ENCODE results near the gene CDCA7L. TPM values are rescaled to one million over a fixed set of nuclear protein-coding genes. Genes with fewer than 3 reads are reported as not detected.

Gene CDCA7L
- total and polyA plus RNA-seq, 2 of the 13 experiments (the other 11 are each of a cell fraction or from before 2014, with no cell fraction given), result 2.7 to 4.2 TPM

DNA sequence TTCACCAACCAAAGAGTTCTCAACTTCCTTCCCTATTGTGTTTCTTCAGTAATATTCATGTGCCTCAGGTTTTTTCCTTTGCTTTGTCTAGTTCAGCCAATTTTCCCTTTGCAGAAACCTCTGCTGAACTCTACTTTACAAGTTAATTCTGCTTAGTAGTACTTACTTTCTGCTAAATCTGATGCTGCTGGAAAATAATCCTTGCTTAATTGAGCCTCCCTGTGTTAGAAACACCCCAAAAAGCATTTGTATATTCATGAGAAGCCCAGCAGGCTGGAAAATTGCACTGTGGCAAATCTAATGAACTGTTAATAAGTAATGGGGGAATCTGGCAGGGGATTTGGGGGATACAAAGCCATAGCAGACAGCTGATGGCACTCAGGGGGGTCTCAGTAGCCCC is 78.5 kb downstream of the CDCA7L start:
- H3K9me3 ChIP-seq (ENCODE audit: low read length), result no peaks in the 10 kb centered on the region

DNA sequence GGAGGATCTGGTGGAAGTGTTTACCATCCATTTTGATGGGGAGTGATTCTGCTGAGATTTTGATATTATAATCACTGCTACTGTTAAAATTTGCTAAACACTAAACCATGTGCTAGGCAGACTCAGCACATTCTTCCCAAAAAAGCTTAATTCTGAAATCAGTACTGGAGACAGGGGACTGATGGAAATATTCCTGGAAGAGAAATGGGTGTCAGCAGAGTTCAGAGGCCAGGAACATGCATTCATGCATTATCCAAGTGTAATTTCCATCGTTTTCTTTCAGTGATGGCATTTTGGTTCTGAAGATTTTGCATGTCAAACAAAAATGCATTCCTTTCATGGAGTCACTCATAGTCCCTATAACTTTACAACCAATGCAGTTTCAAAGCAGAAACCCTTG is 79.0 kb downstream of the CDCA7L start:
- no peak for ATAC-seq
- 7% methylated on average over 1 of the region's 1 CpG for WGBS (ENCODE audit: low lambda C conversion rate)
- FAIRE-seq, result no peak
- BruUV-seq (replicated peaks), result no TSS peak
- H2AFZ ChIP-seq (ENCODE audit: low read length), result no peak overlapping the region
- no peak overlapping the region for H3K4me3 ChIP-seq (replicated peaks in 1 of 3; ENCODE audit: insufficient read depth in 1 of 3, low read depth in 2 of 3, low read length in 3 of 3)
- H3K79me2 ChIP-seq (ENCODE audit: insufficient read depth, low read length), result no peaks in the 10 kb centered on the region
- no peaks in the 10 kb centered on the region for H3K9me3 ChIP-seq (ENCODE audit: low read length)
- no peak for DNase-seq (ENCODE audit: low spot score)
- no peaks in the 10 kb centered on the region for H3K4me1 ChIP-seq (ENCODE audit: insufficient read depth, low read length)
- CTCF ChIA-PET (ENCODE audit: low intra/inter-chr PET ratio, low total read pairs), result no interaction called here
- no peaks in the 10 kb centered on the region for H3K36me3 ChIP-seq (replicated peaks in 1 of 2; ENCODE audit: control insufficient read depth in 1 of 2, insufficient read depth in 2 of 2, low read length in 2 of 2)
- intact Hi-C loops (cut with micrococcal nuclease; ENCODE audit: unreplicated experiment), result no loop called here
- POLR2A ChIA-PET, result no interaction called here
- in situ Hi-C loops (cut with HindIII; ENCODE audit: extremely low pct_ligation_motif_present, low pct_unique_long_range_greater_than_20kb), result no loop called here
- no peak overlapping the region for H3K4me2 ChIP-seq (ENCODE audit: low read depth, low read length)
- no peaks in the 10 kb centered on the region for H4K20me1 ChIP-seq (ENCODE audit: insufficient read depth, low read length)
- H3K27ac ChIP-seq (ENCODE audit: extremely low read length, insufficient read depth, low read length), result no peak overlapping the region
- H3K27me3 ChIP-seq (ENCODE audit: control insufficient read depth in 1 of 2, insufficient read depth in 2 of 2, low read length in 2 of 2), result no peaks in the 10 kb centered on the region
- no peak overlapping the region for H3K9ac ChIP-seq (ENCODE audit: insufficient read depth, low read depth, low read length)
- no peak for TF ChIP-seq ZMYM3 (CRISPR knock-in tag; IDR thresholded peaks at IDR 0.05)
- no peak for TF ChIP-seq ZNF343 (CRISPR knock-in tag; IDR thresholded peaks at IDR 0.05)
- TF ChIP-seq PAXIP1 (CRISPR knock-in tag; conservative IDR thresholded peaks at IDR 0.05), result no peak
- TF ChIP-seq NCOA2 (CRISPR knock-in tag; IDR thresholded peaks at IDR 0.05), result no peak
- TF ChIP-seq GTF3A (CRISPR knock-in tag; conservative IDR thresholded peaks at IDR 0.05), result no peak
- TF ChIP-seq SMAD9 (CRISPR knock-in tag; IDR thresholded peaks at IDR 0.05), result no peak
- TF ChIP-seq ZNF547 (CRISPR knock-in tag; IDR thresholded peaks at IDR 0.05), result no peak
- no peak for TF ChIP-seq DPF2 (CRISPR knock-in tag; IDR thresholded peaks at IDR 0.05; ENCODE audit: borderline replicate concordance, low read depth)
- no peak for TF ChIP-seq MEF2D (CRISPR knock-in tag; IDR thresholded peaks at IDR 0.05)

More for the DNA sequence above, 78.5 kb downstream of the CDCA7L start:
- DNase-seq (ENCODE audit: low spot score) (no peak), FAIRE-seq (no peak), ATAC-seq (no peak)
- Histone ChIP-seq H3K4me3 (replicated peaks in 1 of 3; ENCODE audit: insufficient read depth in 1 of 3, low read depth in 2 of 3, low read length in 3 of 3) (no peak overlapping the region), H3K27ac (ENCODE audit: extremely low read length, insufficient read depth, low read length) (no peak overlapping the region), H3K4me2 (ENCODE audit: low read depth, low read length) (no peak overlapping the region), H3K36me3 (replicated peaks in 1 of 2; ENCODE audit: control insufficient read depth in 1 of 2, insufficient read depth in 2 of 2, low read length in 2 of 2) (no peaks in the 10 kb centered on the region), H4K20me1 (ENCODE audit: insufficient read depth, low read length) (no peaks in the 10 kb centered on the region), H3K4me1 (ENCODE audit: insufficient read depth, low read length) (no peaks in the 10 kb centered on the region), H2AFZ (ENCODE audit: low read length) (no peak overlapping the region), H3K9ac (ENCODE audit: insufficient read depth, low read depth, low read length) (no peak overlapping the region), H3K79me2 (ENCODE audit: insufficient read depth, low read length) (no peaks in the 10 kb centered on the region), H3K27me3 (ENCODE audit: control insufficient read depth in 1 of 2, insufficient read depth in 2 of 2, low read length in 2 of 2) (no peaks in the 10 kb centered on the region)
- intact Hi-C loops (cut with micrococcal nuclease; ENCODE audit: unreplicated experiment) (no loop called here), in situ Hi-C loops (cut with HindIII; ENCODE audit: extremely low pct_ligation_motif_present, low pct_unique_long_range_greater_than_20kb) (no loop called here)
- ChIA-PET CTCF (ENCODE audit: low intra/inter-chr PET ratio, low total read pairs) (no interaction called here), POLR2A (no interaction called here)
- BruUV-seq (replicated peaks), result no TSS peak
- TF ChIP-seq ZMYM4 (CRISPR knock-in tag; IDR thresholded peaks at IDR 0.05), result no peak
- no peak for TF ChIP-seq POLR2AphosphoS2 (IDR thresholded peaks at IDR 0.05; ENCODE audit: low read depth, low read length)
- no peak for TF ChIP-seq ZNF337 (CRISPR knock-in tag; IDR thresholded peaks at IDR 0.05; ENCODE audit: borderline replicate concordance, low read depth)
- TF ChIP-seq, protein P1, sequence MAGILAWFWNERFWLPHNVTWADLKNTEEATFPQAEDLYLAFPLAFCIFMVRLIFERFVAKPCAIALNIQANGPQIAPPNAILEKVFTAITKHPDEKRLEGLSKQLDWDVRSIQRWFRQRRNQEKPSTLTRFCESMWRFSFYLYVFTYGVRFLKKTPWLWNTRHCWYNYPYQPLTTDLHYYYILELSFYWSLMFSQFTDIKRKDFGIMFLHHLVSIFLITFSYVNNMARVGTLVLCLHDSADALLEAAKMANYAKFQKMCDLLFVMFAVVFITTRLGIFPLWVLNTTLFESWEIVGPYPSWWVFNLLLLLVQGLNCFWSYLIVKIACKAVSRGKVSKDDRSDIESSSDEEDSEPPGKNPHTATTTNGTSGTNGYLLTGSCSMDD (CRISPR knock-in tag; IDR thresholded peaks at IDR 0.05), result no peak
- no peak for TF ChIP-seq PHF21A (CRISPR knock-in tag; IDR thresholded peaks at IDR 0.05)
- TF ChIP-seq KLF6 (CRISPR knock-in tag; IDR thresholded peaks at IDR 0.05), result no peak
- no peak for TF ChIP-seq NRL (CRISPR knock-in tag; IDR thresholded peaks at IDR 0.05; ENCODE audit: borderline replicate concordance)
- no peak for TF ChIP-seq PHB2 (IDR thresholded peaks at IDR 0.05; ENCODE audit: partially characterized antibody)
- TF ChIP-seq IRX3 (CRISPR knock-in tag; IDR thresholded peaks at IDR 0.05; ENCODE audit: borderline replicate concordance, low read depth), result no peak
- TF ChIP-seq ZNF367 (CRISPR knock-in tag; IDR thresholded peaks at IDR 0.05; ENCODE audit: borderline replicate concordance), result no peak
- TF ChIP-seq ZC3H4 (CRISPR knock-in tag; IDR thresholded peaks at IDR 0.05; ENCODE audit: borderline replicate concordance), result no peak
- TF ChIP-seq DNMT3B (CRISPR knock-in tag; conservative IDR thresholded peaks at IDR 0.05), result no peak
- no peak for TF ChIP-seq ZNF556 (CRISPR knock-in tag; IDR thresholded peaks at IDR 0.05; ENCODE audit: borderline replicate concordance)
- no peak for TF ChIP-seq DNMT1 (CRISPR knock-in tag; IDR thresholded peaks at IDR 0.05)
- TF ChIP-seq KDM3A (CRISPR knock-in tag; IDR thresholded peaks at IDR 0.05; ENCODE audit: low read depth), result no peak
- TF ChIP-seq ZNF619 (CRISPR knock-in tag; IDR thresholded peaks at IDR 0.05), result no peak
- no peak for TF ChIP-seq FOXK2 (IDR thresholded peaks at IDR 0.05)
- no peak for TF ChIP-seq ZNF839 (CRISPR knock-in tag; IDR thresholded peaks at IDR 0.05; ENCODE audit: borderline replicate concordance)
- TF ChIP-seq FLYWCH1 (CRISPR knock-in tag; IDR thresholded peaks at IDR 0.05), result no peak
